Chondrocyte (in vitro differentiated cells): ENCODE results near the gene SLC36A2. TPM values are rescaled to one million over a fixed set of nuclear protein-coding genes. Genes with fewer than 3 reads are reported as not detected.

Source experiments
- DNase-seq: peaks from one replicate; pipeline ENCODE4 v3.0.0; 2021; ENCODE audit warnings: mixed read lengths, low spot score
- H3K27ac Mint-ChIP-seq: one replicate; pipeline ENCODE4 v1.8.0; 2021; ENCODE audit warnings: mild to moderate bottlenecking, moderate library complexity, mixed read lengths; ENCODE audit not compliant: unreplicated experiment
- H3K27me3 Mint-ChIP-seq: 2 replicates; pipeline ENCODE4 v1.8.0; 2021; ENCODE audit warnings: low read depth, mixed read lengths
- H3K36me3 Mint-ChIP-seq: 2 replicates; pipeline ENCODE4 v1.8.0; 2021; ENCODE audit warnings: low read depth, mixed read lengths
- H3K4me1 Mint-ChIP-seq: 2 replicates; pipeline ENCODE4 v1.8.0; 2021; ENCODE audit warnings: low read depth, mild to moderate bottlenecking, mixed read lengths
- H3K4me3 Mint-ChIP-seq: one replicate; pipeline ENCODE4 v1.8.0; 2021; ENCODE audit warnings: mild to moderate bottlenecking, moderate library complexity, mixed read lengths; ENCODE audit not compliant: unreplicated experiment
- H3K9me3 Mint-ChIP-seq: 2 replicates; pipeline ENCODE4 v1.8.0; 2021; ENCODE audit warnings: low read depth, mixed read lengths
- CTCF ChIP-seq: fragments of 200-600 bp; sonication (generic); IDR thresholded peaks from 2 replicates; pipeline ENCODE4 v1.5.0; 2021; ENCODE audit warnings: antibody characterized with exemption, mild to moderate bottlenecking, moderate library complexity
- long read RNA-seq: library from polyadenylated mRNA; stranded (forward); transcript quantifications from one replicate; pipeline ENCODE4 v2.0.0, GENCODE V29; 2021
- total RNA-seq: library from RNA; stranded (reverse); gene quantifications from 3 replicates; pipeline ENCODE4 v1.2.1, GENCODE V29; 2021

Gene SLC36A2
- not detected in 3 replicates for total RNA-seq
- long read RNA-seq, result 0 reads

- Mint-ChIP-seq H3K27me3 (peaks cover 44% of the 10 kb centered on the region), H3K27ac (no peak within 1 kb of the TSS), H3K36me3 (no peaks in the 10 kb centered on the region), H3K4me3 (no peak within 1 kb of the TSS), H3K4me1 (no peaks in the 10 kb centered on the region), H3K9me3 (no peaks in the 10 kb centered on the region)
- DNase-seq, result no peak
- TF ChIP-seq CTCF, result no peak
These were observed at the start of gene SLC36A2 for GRCh38 chr5:151347369-151347768. SLC36A2 (minus strand) TSS chr5:151347559; CDS start chr5:151347460, 99 bp downstream.

- peaks cover under 1% of the 10 kb centered on the region for H3K36me3 Mint-ChIP-seq
- H3K27ac Mint-ChIP-seq, result no peak overlapping the region
- peaks cover 35% of the 10 kb centered on the region for H3K27me3 Mint-ChIP-seq
- H3K4me3 Mint-ChIP-seq, result no peak overlapping the region
- peaks cover 6% of the 10 kb centered on the region for H3K9me3 Mint-ChIP-seq
- DNase-seq, result no peak
- no peak for TF ChIP-seq CTCF
- H3K4me1 Mint-ChIP-seq, result no peaks in the 10 kb centered on the region
These were observed 41.6 kb upstream of the SLC36A2 start for GRCh38 chr5:151388960-151389359.

- H3K4me3 Mint-ChIP-seq, result no peak overlapping the region
- DNase-seq, result no peak
- no peak for TF ChIP-seq CTCF
- no peaks in the 10 kb centered on the region for H3K4me1 Mint-ChIP-seq
- H3K27ac Mint-ChIP-seq, result no peak overlapping the region
- H3K27me3 Mint-ChIP-seq, result peaks cover 30% of the 10 kb centered on the region
- H3K9me3 Mint-ChIP-seq, result no peaks in the 10 kb centered on the region
- H3K36me3 Mint-ChIP-seq, result no peaks in the 10 kb centered on the region
These were observed 36.7 kb upstream of the SLC36A2 start for GRCh38 chr5:151384106-151384505.

GRCh38 chr5:151383011-151383410 lies 35.7 kb upstream of the SLC36A2 start:
- DNase-seq, result no peak
- no peak for TF ChIP-seq CTCF
- no peaks in the 10 kb centered on the region for H3K4me1 Mint-ChIP-seq
- H3K36me3 Mint-ChIP-seq, result no peaks in the 10 kb centered on the region
- no peaks in the 10 kb centered on the region for H3K9me3 Mint-ChIP-seq
- no peak overlapping the region for H3K27ac Mint-ChIP-seq
- peaks cover 22% of the 10 kb centered on the region for H3K27me3 Mint-ChIP-seq
- no peak overlapping the region for H3K4me3 Mint-ChIP-seq

- no peaks in the 10 kb centered on the region for H3K9me3 Mint-ChIP-seq
- no peak for DNase-seq
- no peaks in the 10 kb centered on the region for H3K4me1 Mint-ChIP-seq
- H3K4me3 Mint-ChIP-seq, result no peak overlapping the region
- H3K27me3 Mint-ChIP-seq, result peaks cover 18% of the 10 kb centered on the region
- no peak overlapping the region for H3K27ac Mint-ChIP-seq
- TF ChIP-seq CTCF, result no peak
- no peaks in the 10 kb centered on the region for H3K36me3 Mint-ChIP-seq
These were observed 35.2 kb upstream of the SLC36A2 start for GRCh38 chr5:151382576-151382975.
